Keratinocyte (primary cell): ENCODE measurements around the gene USB1.

Experiments
- CTCF ChIP-seq, 3 experiments: IDR thresholded peaks in 1 of 3; conservative IDR thresholded peaks in 1 of 3; optimal IDR thresholded peaks in 1 of 3; 2 replicates in 2 of 3; 3 replicates in 1 of 3; pipeline versions ENCODE3 to v1.5.1; 2011; ENCODE audit warnings: low read length in 3 of 3, mild to moderate bottlenecking in 3 of 3, moderate library complexity in 2 of 3, control low read depth in 1 of 3, inconsistent platforms in 1 of 3; ENCODE audit not compliant: insufficient read depth in 2 of 3; ENCODE audit errors: extremely low read depth in 1 of 3
- EZH2 ChIP-seq: IDR thresholded peaks from one replicate; pipeline ENCODE4 v1.6.1; 2012; ENCODE audit warnings: inconsistent platforms, mild to moderate bottlenecking, low read length, moderate library complexity

DNA sequence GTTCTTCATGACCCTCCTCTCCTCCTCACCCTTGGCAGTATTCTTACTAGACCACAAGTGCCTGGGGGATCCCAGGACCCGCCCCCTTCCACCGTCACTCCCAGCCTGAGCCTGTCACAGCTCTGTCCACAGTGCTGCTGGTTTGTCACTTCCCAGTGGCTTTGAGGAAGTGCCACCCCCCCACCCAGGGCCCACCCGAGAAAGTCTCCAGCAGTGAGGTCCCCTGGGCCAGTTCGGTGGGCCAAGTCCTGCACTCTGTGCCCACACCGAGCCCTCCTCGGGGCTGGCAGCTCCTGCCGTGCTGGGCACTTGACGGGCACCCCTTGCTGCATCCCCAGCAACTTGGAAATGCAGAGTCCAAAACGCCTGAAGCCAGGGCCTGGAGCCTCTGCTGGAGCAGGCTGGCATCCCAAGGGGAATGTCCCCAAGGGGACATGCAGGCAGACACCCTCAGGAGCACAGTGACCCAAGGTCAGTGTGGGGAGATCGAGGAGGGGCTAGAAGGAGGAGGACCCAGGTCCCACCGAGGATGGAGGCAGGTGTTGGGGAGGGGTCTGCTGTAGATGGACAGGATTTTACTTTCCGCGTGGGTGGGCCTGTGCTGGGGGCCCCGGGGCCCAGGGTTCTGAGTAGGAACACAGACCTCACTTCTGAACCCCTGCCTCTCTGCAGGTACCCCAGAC lies 39.9 kb downstream of the USB1 start:
- no peak for TF ChIP-seq CTCF (optimal IDR thresholded peaks at IDR 0.05 in 1 of 3, IDR thresholded peaks at IDR 0.05 in 1 of 3, conservative IDR thresholded peaks at IDR 0.05 in 1 of 3; ENCODE audit: extremely low read depth in 1 of 3, insufficient read depth in 2 of 3, low read length in 3 of 3)
- no peak for TF ChIP-seq EZH2
